ENCODE data around the gene CCNL2.

DNA sequence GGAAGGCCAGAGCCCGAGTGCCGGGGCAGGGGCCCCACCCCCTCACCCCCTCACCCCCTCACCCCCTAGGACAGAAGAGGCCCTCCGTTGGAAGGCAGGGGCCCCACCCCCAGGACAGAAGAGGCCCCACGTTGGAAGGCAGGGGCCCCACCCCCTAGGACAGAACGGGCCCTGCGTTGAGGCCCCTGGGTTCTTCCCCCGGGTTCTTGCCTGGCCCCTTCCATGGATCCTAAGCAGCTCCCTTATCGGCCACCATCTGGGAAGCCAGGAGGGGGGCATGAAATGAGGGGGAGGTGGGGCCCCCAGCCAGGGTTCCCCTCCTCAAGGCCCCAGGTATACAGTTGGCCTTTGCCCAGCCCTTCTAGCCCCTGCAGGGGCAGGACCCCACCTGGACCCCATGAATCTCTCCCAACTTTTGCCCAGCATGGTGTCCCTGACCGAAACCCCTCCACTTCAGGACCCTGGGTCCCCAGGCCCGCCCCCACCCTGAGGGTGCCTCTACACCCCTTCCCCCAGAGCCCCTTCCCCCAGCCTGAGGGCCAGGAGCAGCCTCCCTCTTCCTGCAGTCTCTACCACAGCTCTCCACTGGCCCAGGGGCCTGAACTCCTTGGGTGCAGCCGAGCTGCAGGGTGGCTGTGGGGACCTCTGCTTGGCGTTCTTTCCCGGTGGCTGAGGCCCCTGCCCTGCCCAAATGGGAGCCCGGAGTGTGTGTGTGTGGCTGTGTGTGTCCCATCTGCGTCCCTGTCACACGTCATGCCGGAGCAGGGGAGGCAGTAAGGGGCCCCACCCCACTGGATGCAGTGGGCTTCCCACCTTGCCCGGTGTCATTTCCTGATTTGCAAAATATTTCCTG, 32.1 kb upstream of the CCNL2 start:
- TF ChIP-seq, protein P1, sequence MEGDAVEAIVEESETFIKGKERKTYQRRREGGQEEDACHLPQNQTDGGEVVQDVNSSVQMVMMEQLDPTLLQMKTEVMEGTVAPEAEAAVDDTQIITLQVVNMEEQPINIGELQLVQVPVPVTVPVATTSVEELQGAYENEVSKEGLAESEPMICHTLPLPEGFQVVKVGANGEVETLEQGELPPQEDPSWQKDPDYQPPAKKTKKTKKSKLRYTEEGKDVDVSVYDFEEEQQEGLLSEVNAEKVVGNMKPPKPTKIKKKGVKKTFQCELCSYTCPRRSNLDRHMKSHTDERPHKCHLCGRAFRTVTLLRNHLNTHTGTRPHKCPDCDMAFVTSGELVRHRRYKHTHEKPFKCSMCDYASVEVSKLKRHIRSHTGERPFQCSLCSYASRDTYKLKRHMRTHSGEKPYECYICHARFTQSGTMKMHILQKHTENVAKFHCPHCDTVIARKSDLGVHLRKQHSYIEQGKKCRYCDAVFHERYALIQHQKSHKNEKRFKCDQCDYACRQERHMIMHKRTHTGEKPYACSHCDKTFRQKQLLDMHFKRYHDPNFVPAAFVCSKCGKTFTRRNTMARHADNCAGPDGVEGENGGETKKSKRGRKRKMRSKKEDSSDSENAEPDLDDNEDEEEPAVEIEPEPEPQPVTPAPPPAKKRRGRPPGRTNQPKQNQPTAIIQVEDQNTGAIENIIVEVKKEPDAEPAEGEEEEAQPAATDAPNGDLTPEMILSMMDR (IDR thresholded peaks at IDR 0.05) = no peak
- no peak for TF ChIP-seq EZH2 (IDR thresholded peaks at IDR 0.05; ENCODE audit: borderline replicate concordance, insufficient read depth, low read depth, low read length, poor library complexity, severe bottlenecking)
